NCI-H524 (cell line): ENCODE results near the gene SHISA7.
A peak's percentile ranks its signal among the peaks of the same experiment; 100 is the strongest.
"Not testable (repeated sequence)": the region's sequence is repeated elsewhere in the genome, so short reads cannot be mapped to it uniquely, and the experiment has no call there.

Source experiments
- DNase-seq, 2 experiments: peaks; one replicate each; lab custom pipeline; 2025; lab: John Stamatoyannopoulos, UW

The SHISA7 gene

DNA sequence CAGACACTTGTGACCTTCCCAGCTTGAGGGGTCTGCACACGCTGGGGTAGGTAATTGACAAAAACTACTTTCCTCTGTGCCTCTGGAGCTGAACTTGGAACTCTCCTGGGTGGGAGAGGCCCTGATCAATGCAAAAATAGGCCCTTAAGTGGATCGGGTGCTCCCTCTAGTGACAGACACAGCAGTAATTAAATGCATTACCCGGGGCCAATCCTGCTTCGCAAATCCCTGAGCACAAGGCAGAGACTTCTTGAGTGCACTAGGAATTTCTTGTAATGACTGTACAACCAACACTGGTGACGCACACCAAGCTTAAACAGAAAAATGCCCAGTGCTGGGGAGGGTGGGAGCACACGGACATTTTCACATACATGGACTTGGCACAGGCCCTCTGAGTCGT, 24.9 kb downstream of the SHISA7 start:
- peak; percentile 35 to 88 for DNase-seq

- DNase-seq, result no peak
Measured at GRCh38 chr19:55410168-55410567, 32.9 kb downstream of the SHISA7 start.

- DNase-seq, result not testable (repeated sequence)
Measured at GRCh38 chr19:55409179-55409578, 33.9 kb downstream of the SHISA7 start.

- DNase-seq, result no peak
Measured at GRCh38 chr19:55408533-55408872, 34.6 kb downstream of the SHISA7 start.

- DNase-seq, result peak; percentile 99
Measured at GRCh38 chr19:55407800-55408532, 35.1 kb downstream of the SHISA7 start.

DNA sequence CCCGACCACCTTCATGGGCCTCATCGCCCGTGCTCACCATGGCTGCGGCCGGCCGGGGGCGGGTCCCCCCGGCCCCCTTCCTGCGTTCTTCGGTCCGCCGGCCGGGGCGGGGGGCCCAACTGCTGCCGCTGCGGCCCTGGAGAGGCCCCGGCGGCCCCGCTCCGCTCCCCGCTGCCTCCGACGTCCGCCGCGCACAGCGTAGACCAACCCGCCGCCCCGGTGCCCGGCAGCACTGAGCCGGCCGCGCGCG, 35.6 kb downstream of the SHISA7 start, which contains the start of gene UBE2S:
Gene UBE2S (minus strand): TSS at position 239 of the 250 bp plus-strand sequence. CDS start 199 bp downstream, at position 40.
- not testable (repeated sequence) for DNase-seq

DNA sequence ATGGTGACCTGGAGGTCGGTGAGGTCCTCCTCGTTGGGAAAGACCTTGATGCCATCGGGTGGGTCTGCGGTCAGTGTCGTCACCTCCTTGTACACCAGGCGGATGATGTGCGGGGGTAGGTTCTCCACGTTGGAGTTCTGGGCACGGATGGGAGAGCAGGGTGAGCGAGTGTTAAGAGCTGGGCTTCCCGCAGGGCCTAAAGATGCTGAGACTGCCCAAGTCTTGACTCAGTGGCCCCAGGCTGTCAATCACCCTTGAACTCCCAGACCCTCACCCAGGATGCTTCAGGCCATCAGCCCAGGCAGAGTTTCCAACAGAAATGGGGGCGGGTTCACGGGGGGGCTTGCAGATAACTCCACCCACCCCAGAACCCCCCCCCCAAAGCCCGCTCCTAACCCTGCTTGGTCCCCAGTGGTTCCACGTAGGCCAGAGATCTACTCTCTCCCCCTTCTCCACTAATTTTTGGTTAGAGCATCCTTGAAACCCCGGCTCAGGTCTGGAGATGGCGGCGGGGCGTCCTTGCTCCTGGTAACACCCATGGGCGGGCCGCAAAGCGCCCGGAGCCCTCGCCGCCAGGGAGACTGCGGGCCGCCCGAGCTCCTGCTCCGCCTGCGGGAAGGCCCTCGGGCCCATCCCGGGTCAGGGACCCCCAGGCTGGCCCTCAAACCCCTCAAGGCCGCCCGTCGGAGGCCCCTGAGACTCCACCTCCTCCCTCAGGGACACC, 36.1 kb downstream of the SHISA7 start:
- peak in 1 of 2 experiments; percentile 22 for DNase-seq

- no peak for DNase-seq
Measured at GRCh38 chr19:55406091-55406825, 36.8 kb downstream of the SHISA7 start.

GRCh38 chr19:55405638-55406037, 37.5 kb downstream of the SHISA7 start:
- DNase-seq, result no peak

- DNase-seq, result no peak
Measured at GRCh38 chr19:55402509-55402908, 40.6 kb downstream of the SHISA7 start.

DNA sequence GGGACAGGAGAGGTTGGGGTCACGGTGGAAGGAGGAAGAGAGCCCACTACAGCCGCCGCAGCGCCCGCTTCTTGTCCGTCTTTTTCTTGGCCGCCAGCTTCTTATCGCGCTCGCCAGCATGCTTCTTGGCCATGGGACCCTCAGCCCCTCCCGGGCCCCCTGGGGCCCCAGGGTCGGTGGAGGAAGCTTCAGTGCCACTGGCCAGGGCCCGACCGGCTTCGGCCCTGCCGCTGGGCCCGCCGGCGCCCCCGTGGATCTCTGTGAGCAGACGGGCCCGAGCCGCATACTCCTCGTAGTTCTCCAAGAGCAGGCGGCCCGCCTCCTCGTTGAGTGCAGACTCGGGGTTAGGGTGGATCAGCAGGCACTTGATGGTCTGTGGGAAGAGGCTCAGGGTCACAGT, 41.7 kb downstream of the SHISA7 start:
- DNase-seq, result not testable (repeated sequence)

GRCh38 chr19:55400281-55401087, 42.6 kb downstream of the SHISA7 start:
- no peak for DNase-seq

DNA sequence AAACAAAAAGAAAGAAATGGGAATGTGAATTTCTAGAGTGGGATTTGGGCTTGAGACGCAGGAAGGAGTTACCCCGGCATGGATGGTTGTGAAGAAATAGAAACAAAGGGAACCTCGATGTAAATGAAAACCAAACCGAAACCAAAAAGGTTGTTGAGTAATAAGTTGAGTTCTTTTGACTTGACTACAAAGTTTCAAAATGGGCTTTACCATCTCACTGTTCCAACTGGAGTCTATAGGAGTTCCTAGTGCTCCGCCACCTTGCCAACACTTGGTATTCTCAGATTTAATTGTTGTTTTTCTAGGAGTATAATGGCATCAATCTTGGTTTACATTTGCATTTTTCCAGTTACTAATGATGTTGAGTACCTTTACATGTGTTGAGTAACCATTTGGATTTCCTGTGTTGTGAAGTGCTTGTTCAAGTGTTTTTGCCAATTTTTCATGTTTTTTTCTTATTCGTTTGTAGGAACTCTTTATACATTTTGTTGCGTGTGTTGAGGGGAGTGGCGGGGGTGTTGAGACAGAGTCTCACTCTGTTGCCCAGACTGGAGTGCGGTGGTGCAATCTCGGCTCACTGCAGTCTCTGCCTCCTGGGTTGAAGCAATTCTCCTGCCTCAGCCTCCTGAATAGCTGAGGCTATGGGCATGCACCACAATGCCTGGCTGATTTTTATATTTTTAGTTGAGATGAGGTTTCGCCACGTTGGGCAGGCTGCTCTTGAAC, 44.7 kb downstream of the SHISA7 start:
- DNase-seq, result no peak

GRCh38 chr19:55392820-55393761, 50.0 kb downstream of the SHISA7 start:
- no peak for DNase-seq

DNA sequence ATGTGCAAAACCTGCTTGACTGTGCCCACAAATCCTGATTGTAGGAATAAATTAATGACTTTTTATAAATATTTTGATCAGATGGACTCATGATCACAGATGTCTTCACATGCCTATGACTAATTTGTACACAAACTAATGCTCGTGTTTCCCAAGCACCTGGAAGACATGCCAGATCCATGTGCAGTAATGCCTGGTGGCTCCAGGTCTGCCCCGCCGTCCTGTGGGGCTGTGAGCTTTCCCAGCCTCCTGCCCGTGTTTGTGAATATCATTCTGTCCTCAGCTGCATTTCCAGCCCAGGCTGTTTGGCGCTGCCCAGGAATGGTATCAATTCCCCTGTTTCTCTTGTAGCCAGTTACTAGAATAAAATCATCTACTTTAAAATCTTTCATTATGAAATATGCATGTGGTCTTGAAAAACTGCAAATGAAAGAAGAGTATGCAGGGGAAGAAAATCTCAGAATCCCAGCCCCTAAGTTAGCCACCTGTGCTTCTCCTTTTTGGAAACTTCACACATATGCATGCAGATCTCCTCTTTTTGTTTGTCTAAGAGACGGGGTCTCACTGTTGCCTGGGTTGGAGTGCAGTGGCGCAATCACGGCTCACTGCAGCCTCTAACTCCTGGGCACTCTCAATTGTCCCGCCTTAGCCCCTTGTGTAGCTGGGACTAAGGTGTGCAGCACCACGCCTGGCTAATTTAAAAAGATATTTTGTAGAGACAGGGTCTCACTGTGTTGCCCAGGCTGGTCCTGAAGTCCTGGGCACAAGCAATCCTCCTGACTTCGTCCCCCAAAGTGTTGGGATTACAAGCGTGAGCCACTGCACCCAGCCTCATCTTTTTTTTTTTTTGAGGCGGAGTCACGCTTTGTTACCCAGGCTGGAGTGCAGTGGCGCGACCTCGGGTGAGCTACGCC, 51.1 kb downstream of the SHISA7 start:
- no peak for DNase-seq

DNA sequence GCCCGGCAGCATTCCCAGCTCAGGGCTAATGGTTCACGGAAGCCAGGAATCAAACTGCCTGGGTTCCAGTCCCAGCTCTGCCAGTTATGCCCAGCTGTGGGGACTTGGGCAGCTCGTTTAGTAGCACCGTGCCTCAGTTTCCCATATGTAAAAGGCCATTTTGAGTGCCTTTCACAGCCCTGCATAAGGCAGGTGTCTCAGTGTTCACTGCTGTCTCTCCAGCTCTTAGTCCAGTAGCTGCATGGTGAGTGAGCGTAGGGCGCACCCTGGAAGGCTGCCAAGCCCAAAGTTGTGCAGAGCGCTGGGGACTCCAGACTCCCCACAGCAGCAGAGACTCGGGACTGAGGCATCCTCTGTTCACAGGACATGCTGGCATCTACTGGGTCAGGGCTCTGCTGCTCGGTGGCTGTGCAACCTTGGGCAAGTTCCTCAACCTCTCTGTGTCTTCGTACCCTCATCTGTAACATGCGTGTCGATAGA, 51.9 kb downstream of the SHISA7 start:
- no peak for DNase-seq

DNA sequence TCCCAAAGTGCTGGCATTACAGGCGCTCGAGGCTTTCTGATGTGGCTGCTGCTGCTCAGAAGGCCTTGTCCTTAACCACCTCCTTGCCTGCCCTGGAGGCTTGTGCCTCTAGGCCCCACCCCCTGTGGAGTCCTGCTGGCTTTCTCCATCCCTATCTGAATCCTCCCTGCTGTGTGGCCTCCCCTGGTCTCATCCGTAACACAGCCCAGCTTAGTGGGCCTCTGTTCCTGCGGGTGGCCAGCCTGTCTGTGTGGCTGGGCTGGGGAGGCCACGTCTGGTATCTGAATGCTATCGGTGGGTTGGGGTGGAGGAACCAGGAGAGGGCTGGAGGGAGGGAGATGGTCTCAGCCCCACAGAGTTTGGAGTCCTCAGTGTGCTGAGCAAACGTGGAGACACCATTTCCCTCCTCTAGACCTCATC, 52.6 kb downstream of the SHISA7 start:
- no peak for DNase-seq

- DNase-seq, result no peak
Measured at GRCh38 chr19:55389386-55390317, 53.4 kb downstream of the SHISA7 start.
